KMS-11 (cell line): ENCODE results near the gene STK32B.

Experiments used
- H2AFZ ChIP-seq: fragments of 200-600 bp; sonication (generic); 2 replicates; pipeline ENCODE4 v1.6.1; 2016; ENCODE audit warnings: antibody characterized with exemption, mixed run types, low read depth
- H3K27ac ChIP-seq: fragments of 200-600 bp; sonication (generic); 2 replicates; pipeline ENCODE4 v1.6.1; 2016; ENCODE audit warnings: mild to moderate bottlenecking, mixed run types
- H3K27me3 ChIP-seq: fragments of 200-600 bp; sonication (generic); 2 replicates; pipeline ENCODE4 v1.6.1; 2017; ENCODE audit warnings: mild to moderate bottlenecking, low read depth, mixed run types, moderate library complexity; ENCODE audit not compliant: insufficient read depth
- H3K36me3 ChIP-seq: fragments of 200-600 bp; sonication (generic); 2 replicates; pipeline ENCODE4 v1.6.1; 2017; ENCODE audit warnings: mild to moderate bottlenecking, mixed run types; ENCODE audit not compliant: insufficient read depth
- H3K4me1 ChIP-seq: fragments of 200-600 bp; sonication (generic); 2 replicates; pipeline ENCODE4 v1.6.1; 2016; ENCODE audit warnings: mild to moderate bottlenecking, low read depth, mixed run types; ENCODE audit not compliant: poor library complexity, severe bottlenecking
- H3K4me2 ChIP-seq: fragments of 200-600 bp; sonication (generic); 2 replicates; pipeline ENCODE4 v1.7.0; 2016; ENCODE audit warnings: mild to moderate bottlenecking, mixed run types
- H3K4me3 ChIP-seq: fragments of 200-600 bp; sonication (generic); IDR thresholded peaks from 2 replicates; pipeline ENCODE4 v1.6.1; 2017; ENCODE audit warnings: low read depth, low read length, mixed read lengths; ENCODE audit not compliant: insufficient read depth
- H3K79me2 ChIP-seq: fragments of 200-600 bp; sonication (generic); 2 replicates; pipeline ENCODE4 v1.6.1; 2016; ENCODE audit warnings: low read depth, mixed run types; ENCODE audit not compliant: insufficient read depth
- H3K9ac ChIP-seq: fragments of 200-600 bp; sonication (generic); 2 replicates; pipeline ENCODE4 v1.6.1; 2016; ENCODE audit warnings: mild to moderate bottlenecking, mixed run types
- H4K20me1 ChIP-seq: fragments of 200-600 bp; sonication (generic); 2 replicates; pipeline ENCODE4 v1.6.1; 2016; ENCODE audit warnings: mild to moderate bottlenecking, mixed run types; ENCODE audit not compliant: insufficient read depth
- CTCF ChIP-seq: fragments of 200-600 bp; sonication (generic); conservative IDR thresholded peaks from 2 replicates; pipeline ENCODE4 v1.6.1; 2017; ENCODE audit warnings: low read depth, mild to moderate bottlenecking, antibody characterized with exemption, low read length, moderate library complexity, mixed read lengths

Gene STK32B

GRCh38 chr4:5385741-5386311 lies 334.5 kb downstream of the STK32B start:
- no peaks in the 10 kb centered on the region for H3K27me3 ChIP-seq
- no peaks in the 10 kb centered on the region for H3K36me3 ChIP-seq
- TF ChIP-seq CTCF, result no peak
- H3K79me2 ChIP-seq, result no peaks in the 10 kb centered on the region
- H3K4me3 ChIP-seq, result no peak overlapping the region
- no peaks in the 10 kb centered on the region for H4K20me1 ChIP-seq
- no peak overlapping the region for H3K9ac ChIP-seq
- H3K4me2 ChIP-seq, result no peak overlapping the region
- no peak overlapping the region for H2AFZ ChIP-seq
- no peak overlapping the region for H3K27ac ChIP-seq
- no peaks in the 10 kb centered on the region for H3K4me1 ChIP-seq

- no peak for TF ChIP-seq CTCF
- Histone ChIP-seq H2AFZ (no peak overlapping the region), H3K79me2 (no peaks in the 10 kb centered on the region), H3K27me3 (no peaks in the 10 kb centered on the region), H3K4me1 (no peaks in the 10 kb centered on the region), H3K36me3 (no peaks in the 10 kb centered on the region), H4K20me1 (no peaks in the 10 kb centered on the region), H3K4me2 (no peak overlapping the region), H3K9ac (no peak overlapping the region), H3K4me3 (no peak overlapping the region), H3K27ac (no peak overlapping the region)
Measured at GRCh38 chr4:5386921-5387320, 335.6 kb downstream of the STK32B start.

- no peaks in the 10 kb centered on the region for H3K79me2 ChIP-seq
- no peaks in the 10 kb centered on the region for H3K4me1 ChIP-seq
- no peaks in the 10 kb centered on the region for H4K20me1 ChIP-seq
- no peak for TF ChIP-seq CTCF
- H3K9ac ChIP-seq, result no peak overlapping the region
- H3K27ac ChIP-seq, result no peak overlapping the region
- no peak overlapping the region for H2AFZ ChIP-seq
- H3K36me3 ChIP-seq, result no peaks in the 10 kb centered on the region
- H3K4me3 ChIP-seq, result no peak overlapping the region
- H3K27me3 ChIP-seq, result no peaks in the 10 kb centered on the region
- H3K4me2 ChIP-seq, result no peak overlapping the region
Measured at GRCh38 chr4:5387457-5387856, 336.2 kb downstream of the STK32B start.

- no peak overlapping the region for H3K27ac ChIP-seq
- no peak overlapping the region for H2AFZ ChIP-seq
- no peaks in the 10 kb centered on the region for H3K27me3 ChIP-seq
- H3K4me1 ChIP-seq, result no peaks in the 10 kb centered on the region
- H4K20me1 ChIP-seq, result no peaks in the 10 kb centered on the region
- no peak overlapping the region for H3K4me2 ChIP-seq
- H3K36me3 ChIP-seq, result no peaks in the 10 kb centered on the region
- TF ChIP-seq CTCF, result no peak
- no peaks in the 10 kb centered on the region for H3K79me2 ChIP-seq
- no peak overlapping the region for H3K4me3 ChIP-seq
- no peak overlapping the region for H3K9ac ChIP-seq
Measured at GRCh38 chr4:5389756-5390310, 338.6 kb downstream of the STK32B start.
